ENCODE measurements around the gene ACAD11.

ACAD11 gene

GRCh38 chr3:132545471-132545870 is 114.1 kb downstream of the ACAD11 start:
- ATAC-seq = no peak
- TF ChIP-seq CREB5 (CRISPR knock-in tag; IDR thresholded peaks at IDR 0.05; ENCODE audit: low read depth) (no peak), OSR1 (CRISPR knock-in tag; IDR thresholded peaks at IDR 0.05) (no peak), TSHZ2 (CRISPR knock-in tag; IDR thresholded peaks at IDR 0.05) (no peak), RARB (CRISPR knock-in tag; IDR thresholded peaks at IDR 0.05) (no peak), PPARA (CRISPR knock-in tag; IDR thresholded peaks at IDR 0.05; ENCODE audit: borderline replicate concordance) (no peak), TCF4 (CRISPR knock-in tag; IDR thresholded peaks at IDR 0.05; ENCODE audit: borderline replicate concordance) (no peak), CSRNP3 (CRISPR knock-in tag; IDR thresholded peaks at IDR 0.05) (no peak), PATZ1 (CRISPR knock-in tag; IDR thresholded peaks at IDR 0.05; ENCODE audit: borderline replicate concordance) (no peak), ESRRG (CRISPR knock-in tag; IDR thresholded peaks at IDR 0.05) (no peak), ZNF8 (CRISPR knock-in tag; IDR thresholded peaks at IDR 0.05) (no peak), GLIS3 (CRISPR knock-in tag; IDR thresholded peaks at IDR 0.05) (no peak)

GRCh38 chr3:132544130-132544529 is 115.5 kb downstream of the ACAD11 start:
- TF ChIP-seq ESRRG (CRISPR knock-in tag; IDR thresholded peaks at IDR 0.05) (no peak), ZFP30 (CRISPR knock-in tag; IDR thresholded peaks at IDR 0.05) (no peak), SNAI2 (CRISPR knock-in tag; IDR thresholded peaks at IDR 0.05) (no peak), ZNF565 (CRISPR knock-in tag; conservative IDR thresholded peaks at IDR 0.05; ENCODE audit: low read depth) (no peak), ZC3H10 (CRISPR knock-in tag; IDR thresholded peaks at IDR 0.05) (no peak), ZNF8 (CRISPR knock-in tag; IDR thresholded peaks at IDR 0.05) (no peak), ZFP3 (CRISPR knock-in tag; IDR thresholded peaks at IDR 0.05) (no peak), BACH2 (CRISPR knock-in tag; IDR thresholded peaks at IDR 0.05; ENCODE audit: borderline replicate concordance) (no peak), ARNTL (CRISPR knock-in tag; IDR thresholded peaks at IDR 0.05; ENCODE audit: borderline replicate concordance, low read depth) (no peak), ISL1 (CRISPR knock-in tag; IDR thresholded peaks at IDR 0.05) (no peak), PPARA (CRISPR knock-in tag; IDR thresholded peaks at IDR 0.05; ENCODE audit: borderline replicate concordance) (no peak), GLIS3 (CRISPR knock-in tag; IDR thresholded peaks at IDR 0.05) (no peak), TSHZ2 (CRISPR knock-in tag; IDR thresholded peaks at IDR 0.05) (no peak), OSR1 (CRISPR knock-in tag; IDR thresholded peaks at IDR 0.05) (no peak), CREB5 (CRISPR knock-in tag; IDR thresholded peaks at IDR 0.05; ENCODE audit: low read depth) (no peak), CSDC2 (CRISPR knock-in tag; IDR thresholded peaks at IDR 0.05) (no peak), PATZ1 (CRISPR knock-in tag; IDR thresholded peaks at IDR 0.05; ENCODE audit: borderline replicate concordance) (no peak)

More at GRCh38 chr3:132544130-132544529, 115.5 kb downstream of the ACAD11 start:
- no peak for ATAC-seq

All from SK-N-SH treated with all-trans-retinoic acid at 6 μM for 48 hours (cell line).